NCI-H526 (cell line): ENCODE results near the gene RCBTB1.
"Not testable (repeated sequence)": the region's sequence is repeated elsewhere in the genome, so short reads cannot be mapped to it uniquely, and the experiment has no call there.

Experiments
- DNase-seq, 2 experiments: peaks; one replicate each; lab custom pipeline; 2025; lab: John Stamatoyannopoulos, UW

RCBTB1 gene

GRCh38 chr13:49512578-49512977 is 72.8 kb downstream of the RCBTB1 start:
- DNase-seq: no peak

DNA sequence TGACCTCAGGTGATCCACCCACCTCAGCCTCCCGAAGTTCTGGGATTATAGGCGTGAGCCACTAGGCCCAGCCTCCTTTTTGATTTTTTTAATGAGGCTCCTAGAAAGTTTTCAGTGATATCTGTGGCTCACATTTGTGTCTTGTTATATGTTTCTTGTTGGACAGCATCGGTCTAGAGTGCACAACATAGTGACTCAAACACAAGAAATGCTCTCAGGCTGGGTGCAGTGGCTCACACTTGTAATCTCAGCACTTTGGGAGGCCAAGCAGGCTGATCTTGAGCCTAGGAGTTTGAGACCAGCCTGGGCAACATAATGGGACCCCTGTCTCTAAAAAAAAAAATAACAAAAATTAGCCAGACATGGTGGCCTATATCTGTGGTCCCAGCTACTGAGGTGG is 81.4 kb downstream of the RCBTB1 start:
- no peak for DNase-seq

- DNase-seq: no peak
Observed at GRCh38 chr13:49502954-49503353, 82.4 kb downstream of the RCBTB1 start.

- DNase-seq: no peak
Observed at GRCh38 chr13:49499889-49500660, 85.3 kb downstream of the RCBTB1 start.

DNA sequence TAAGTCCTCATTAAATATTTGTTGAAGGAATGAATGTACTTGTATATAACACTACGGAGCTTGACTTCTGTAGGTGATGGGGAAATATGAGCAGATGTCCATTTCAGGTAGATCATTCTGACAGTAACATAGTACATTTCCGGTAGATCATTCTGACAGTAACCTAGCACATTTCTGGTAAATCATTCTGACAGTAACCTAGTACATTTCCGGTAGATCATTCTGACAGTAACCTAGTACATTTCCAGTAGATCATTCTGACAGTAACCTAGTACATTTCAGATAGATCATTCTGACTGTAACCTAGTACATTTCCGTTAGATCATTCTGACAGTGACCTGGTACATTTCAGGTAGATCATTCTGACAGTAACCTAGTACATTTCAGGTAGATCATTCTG is 87.2 kb downstream of the RCBTB1 start:
- DNase-seq: no peak

GRCh38 chr13:49497272-49497671 is 88.1 kb downstream of the RCBTB1 start:
- no peak for DNase-seq

GRCh38 chr13:49496837-49497236 is 88.5 kb downstream of the RCBTB1 start:
- DNase-seq: not testable (repeated sequence)

DNA sequence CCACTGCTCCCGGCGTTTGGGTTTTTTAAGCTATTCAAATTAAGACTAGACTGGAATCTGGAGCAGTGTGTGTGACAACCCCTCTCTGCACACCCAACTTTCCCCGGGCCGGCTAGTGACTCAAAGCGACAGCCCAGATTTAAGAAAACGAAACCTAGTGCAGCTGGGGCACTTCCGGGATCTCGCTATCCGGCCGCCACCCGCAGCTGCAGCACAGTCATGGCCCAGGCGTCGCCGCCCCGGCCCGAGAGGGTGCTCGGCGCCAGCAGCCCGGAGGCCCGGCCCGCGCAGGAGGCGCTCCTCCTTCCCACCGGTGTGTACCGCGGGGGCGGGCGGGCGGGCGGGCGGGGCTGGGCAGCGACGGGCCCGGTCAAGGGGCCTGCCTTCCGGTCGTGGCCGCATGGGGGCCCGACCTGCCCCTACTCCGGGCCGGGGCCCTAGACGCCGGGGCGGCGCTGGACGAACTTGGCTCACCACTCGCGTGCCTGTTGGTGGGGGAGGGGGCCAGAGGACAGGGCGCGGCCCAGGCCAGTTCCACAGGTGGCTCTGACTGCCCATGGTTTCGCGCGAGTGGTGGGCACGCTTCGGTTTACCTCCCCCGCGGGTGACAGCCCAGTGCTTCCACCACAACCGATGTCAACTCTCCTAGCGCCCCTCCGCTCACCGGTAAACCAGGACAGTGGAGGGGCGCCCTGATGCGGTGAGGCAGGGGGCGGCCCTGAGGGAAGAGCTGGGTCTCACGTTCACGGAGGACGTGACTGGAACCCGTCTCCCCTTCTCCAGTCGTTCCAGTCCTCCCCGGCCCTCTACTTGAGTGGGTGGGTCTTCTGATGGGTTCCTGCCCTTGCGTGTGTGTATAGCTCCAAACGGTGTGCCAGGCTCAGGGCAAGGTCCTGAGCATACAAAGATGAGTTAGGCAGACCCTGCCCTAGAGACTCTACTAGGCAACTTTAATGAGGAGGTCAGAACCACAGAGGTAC is 89.3 kb downstream of the RCBTB1 start, which contains the start of gene PHF11:
Gene PHF11, plus strand, starts transcription at position 171 of the 980 bp plus-strand sequence. Its CDS starts 49 bp downstream, at position 220.
- DNase-seq: peak in 1 of 2 experiments; percentile 78

DNA sequence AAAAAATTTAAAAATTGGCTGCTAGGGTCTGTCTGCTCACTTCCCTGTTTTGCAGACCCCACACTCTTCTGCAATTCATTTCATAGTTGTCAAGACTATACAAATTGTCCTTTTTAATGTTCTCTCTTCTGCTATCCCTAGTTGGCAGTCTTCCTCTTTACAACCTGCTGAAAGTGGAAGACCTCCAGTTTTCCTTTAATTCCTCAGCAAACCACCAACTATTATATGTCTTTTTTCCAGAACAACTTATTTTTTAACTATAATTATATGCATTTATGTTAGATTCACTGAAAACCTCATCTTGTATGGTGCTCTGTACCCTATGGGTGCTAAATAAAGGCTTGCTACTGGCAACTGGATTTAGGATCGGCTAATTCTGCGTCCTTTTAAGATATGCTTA is 90.7 kb downstream of the RCBTB1 start:
- DNase-seq: no peak

DNA sequence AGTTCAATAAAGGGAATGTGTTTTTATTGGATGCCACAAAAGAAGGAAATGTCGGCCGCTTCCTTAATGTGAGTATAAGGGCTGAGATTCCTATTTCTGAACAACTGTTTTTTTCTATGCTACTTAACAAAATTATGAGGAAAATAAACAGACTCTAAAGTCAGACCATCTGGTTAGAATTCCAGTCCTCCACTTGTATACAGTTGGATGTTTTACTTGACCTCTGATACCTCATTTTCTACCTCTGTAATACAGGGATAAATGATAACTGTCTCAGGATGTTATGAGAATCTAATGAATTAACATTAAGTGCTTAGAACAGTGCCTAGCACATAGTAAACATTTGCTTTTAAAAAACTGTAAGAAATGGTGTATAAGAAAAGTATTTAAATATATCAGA is 96.8 kb downstream of the RCBTB1 start:
- DNase-seq: no peak
